ENCODE measurements around the gene AJM1.

DNA sequence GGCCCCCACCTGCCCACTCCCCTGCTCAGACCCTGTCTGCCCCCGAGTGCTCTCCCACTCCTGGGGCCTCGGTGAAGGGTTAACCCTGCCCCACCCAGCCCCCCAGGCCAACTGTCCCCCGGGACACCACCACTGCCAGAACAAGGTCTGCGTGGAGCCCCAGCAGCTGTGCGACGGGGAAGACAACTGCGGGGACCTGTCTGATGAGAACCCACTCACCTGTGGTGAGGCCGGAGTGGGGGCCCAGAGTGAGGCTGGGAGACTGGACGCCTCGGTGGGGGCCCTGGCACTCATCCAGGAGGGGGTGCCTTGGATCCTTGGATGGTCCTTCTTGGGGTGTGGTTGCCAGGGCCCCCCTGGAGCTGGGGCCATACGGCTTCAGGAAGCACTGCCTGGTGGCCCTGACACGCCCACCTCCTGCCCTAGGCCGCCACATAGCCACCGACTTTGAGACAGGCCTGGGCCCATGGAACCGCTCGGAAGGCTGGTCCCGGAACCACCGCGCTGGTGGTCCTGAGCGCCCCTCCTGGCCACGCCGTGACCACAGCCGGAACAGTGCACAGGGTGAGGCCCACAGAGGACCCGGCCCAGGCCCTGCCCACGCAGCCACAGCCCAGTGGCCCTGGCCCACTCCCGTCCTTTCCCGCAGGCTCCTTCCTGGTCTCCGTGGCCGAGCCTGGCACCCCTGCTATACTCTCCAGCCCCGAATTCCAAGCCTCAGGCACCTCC is 12.0 kb downstream of the AJM1 start:
- TF ChIP-seq REST (IDR thresholded peaks at IDR 0.05; ENCODE audit: low read depth) (no peak), EGR1 (IDR thresholded peaks at IDR 0.05) (no peak), EP300 (IDR thresholded peaks at IDR 0.05; ENCODE audit: borderline replicate concordance) (no peak)
